GM18502 (cell line): ENCODE results near the gene ARRDC5.
A peak's percentile ranks its signal among the peaks of the same experiment; 100 is the strongest.
"Not testable (repeated sequence)": the region's sequence is repeated elsewhere in the genome, so short reads cannot be mapped to it uniquely, and the experiment has no call there.

Experiments
- ATAC-seq: cut with Tn5 transposase; IDR thresholded peaks from one replicate; pipeline ENCODE4 v1.9.1; 2021; ENCODE audit warnings: mild to moderate bottlenecking; ENCODE audit not compliant: unreplicated experiment, poor library complexity

Gene ARRDC5

DNA sequence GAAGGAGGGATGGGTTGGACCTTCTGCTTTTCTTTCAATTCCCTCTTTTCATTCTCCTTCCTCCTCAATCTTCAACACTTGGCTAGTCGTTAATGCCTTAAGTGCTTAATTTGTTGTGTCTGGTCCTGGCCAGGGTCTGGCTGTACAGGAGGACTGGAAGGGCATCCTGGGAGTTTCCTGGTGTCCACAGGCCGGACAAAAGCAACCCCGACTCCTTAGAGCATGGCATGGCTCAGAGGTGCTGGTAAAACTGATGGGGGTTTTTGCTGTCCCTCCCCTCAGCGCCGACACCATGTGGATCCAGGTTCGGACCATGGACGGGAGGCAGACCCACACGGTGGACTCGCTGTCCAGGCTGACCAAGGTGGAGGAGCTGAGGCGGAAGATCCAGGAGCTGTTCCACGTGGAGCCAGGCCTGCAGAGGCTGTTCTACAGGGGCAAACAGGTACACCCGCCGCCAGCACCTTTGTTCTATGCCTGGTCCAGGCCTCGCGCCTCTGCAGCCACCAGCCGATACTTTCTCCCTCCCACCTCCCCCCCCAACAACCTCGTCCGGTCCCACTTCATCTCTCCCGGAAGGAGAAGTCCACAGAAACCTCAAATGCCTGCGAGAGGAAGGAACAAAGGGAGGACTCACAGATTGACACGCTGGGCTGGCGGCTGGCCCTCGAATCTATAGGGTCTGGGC lies 8.0 kb upstream of the ARRDC5 start:
- no peak for ATAC-seq

DNA sequence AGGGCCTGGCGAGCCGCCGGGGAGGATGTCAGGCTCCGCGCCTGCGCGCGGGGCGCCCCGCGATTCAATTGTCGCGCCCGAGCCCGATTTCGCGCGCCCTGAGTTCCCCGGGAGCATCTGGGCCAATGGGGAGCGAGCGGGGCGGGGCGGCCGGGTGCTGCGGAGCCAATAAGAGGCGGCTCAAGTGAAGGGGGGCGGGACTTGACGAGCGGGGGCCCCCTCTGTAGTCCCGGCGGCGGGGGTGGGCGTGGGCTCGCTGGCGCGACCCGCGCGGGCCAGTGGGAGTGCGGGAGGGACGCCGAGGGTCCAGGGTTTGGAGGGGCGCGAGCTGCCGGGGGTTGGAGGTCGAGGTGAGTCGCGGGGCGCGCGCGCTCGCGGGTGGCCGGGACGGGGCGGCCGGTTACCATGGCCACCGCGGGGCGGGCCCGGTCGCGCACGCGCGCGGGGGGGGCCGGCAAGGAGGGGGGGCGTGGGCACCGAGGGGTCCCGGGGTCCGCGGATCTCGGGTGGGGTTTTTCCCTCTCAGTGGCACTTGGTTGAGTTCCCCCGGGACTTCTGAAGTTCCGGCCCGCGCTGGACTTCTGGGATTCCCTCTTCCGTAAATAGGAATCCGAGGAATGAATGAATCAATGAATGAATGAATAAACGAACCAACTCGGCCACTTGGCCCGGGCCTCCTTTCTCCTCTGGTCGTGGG lies 7.3 kb upstream of the ARRDC5 start:
- ATAC-seq, result peak; percentile 71

DNA sequence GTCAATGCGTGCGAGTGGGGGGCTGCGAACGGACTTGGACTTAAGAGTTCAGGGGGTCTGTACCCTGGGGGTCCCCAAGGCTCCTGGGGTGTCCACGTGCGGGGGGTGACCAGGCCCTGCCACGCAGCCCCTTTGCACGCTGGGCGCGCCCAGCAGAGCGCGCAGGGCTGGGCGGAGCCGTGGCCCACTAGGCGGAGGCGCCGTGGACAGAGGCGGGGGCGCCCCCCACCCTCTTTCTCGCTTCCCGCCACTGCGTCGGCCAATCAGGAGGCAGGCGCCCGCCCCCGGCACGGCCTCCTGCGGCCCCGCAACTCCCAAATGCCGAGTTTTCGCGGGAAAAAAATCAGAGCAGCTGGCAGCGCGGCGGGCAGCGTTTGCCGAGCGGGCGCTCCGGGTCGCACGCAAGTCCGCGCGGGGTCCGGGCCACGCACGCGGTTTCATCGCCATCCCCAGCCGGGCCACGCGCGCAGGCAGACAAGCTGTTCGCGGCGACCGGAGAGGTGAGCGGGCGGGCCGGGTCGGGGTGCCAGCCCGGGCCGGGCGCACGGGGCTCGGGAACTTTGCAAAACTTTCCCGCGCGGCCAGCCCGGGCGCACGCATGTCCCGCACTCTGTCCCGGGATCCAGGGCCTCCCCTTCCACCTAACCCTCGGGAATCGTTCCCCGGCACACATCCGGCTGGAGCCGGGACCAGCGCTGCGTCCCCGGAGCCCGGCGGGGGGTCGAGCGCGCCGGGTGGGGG lies 6.6 kb upstream of the ARRDC5 start, which contains the start of gene UHRF1:
TSS of gene UHRF1 (plus strand) at position 346 of the 741 bp plus-strand sequence. CDS start 1,385 bp downstream, outside the sequence.
- ATAC-seq, result peak; percentile 23

DNA sequence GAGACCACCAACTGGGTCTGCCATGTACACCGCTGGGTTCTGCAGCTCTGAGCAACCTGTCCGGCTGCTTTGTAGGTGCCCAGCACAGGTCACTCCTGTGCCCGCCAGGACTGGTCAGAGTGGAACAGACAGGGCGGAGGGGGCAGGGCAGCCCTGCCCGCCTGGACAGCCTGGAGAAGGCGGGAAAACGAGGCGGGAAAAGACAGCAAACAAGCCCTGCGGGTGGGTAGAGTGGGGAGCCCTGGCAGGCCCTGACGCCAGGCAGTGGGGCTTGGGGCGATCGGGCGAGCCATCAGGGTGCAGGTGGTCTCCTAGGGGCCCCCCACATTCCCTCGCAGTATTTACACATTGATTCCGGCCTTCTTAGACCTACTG lies 6.1 kb upstream of the ARRDC5 start:
- ATAC-seq, result no peak

DNA sequence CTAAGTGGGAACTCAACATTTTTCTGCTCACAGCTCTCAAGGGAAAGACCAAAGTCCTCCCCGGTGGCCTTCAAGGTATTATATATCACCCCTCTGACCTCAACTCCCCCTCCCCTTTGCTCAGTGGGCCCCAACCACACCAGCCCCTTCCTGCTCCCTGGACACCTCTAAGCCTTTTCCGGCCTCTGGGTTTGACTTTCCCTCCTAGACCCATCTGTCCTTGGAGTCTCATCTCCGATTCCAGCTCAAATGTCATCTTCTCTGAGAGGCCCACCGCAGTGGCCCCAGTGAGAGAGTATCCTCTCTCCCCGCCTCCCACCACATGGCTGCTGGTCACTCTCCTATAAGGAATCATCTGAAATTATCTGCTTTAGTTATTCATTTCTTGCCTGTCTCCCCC lies 5.7 kb upstream of the ARRDC5 start:
- ATAC-seq, result no peak

DNA sequence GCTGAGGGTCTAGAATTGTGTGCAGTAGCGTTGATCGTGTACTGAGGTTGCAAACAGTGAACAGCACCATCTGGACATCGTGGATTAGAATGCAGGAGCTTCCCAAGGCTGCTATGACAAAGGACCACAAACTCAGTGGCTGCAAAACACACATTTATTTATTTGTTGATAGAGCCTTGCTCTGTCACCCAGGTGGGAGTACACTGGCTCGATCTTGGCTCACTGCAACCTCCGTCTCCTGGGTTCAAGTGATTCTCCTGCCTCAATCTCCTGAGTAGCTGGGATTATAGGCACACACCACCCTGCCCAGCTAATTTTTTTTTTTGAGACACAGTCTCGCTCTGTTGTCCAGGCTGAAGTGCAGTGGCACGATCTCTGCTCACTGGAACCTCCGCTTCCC lies 4.3 kb upstream of the ARRDC5 start:
- no peak for ATAC-seq

DNA sequence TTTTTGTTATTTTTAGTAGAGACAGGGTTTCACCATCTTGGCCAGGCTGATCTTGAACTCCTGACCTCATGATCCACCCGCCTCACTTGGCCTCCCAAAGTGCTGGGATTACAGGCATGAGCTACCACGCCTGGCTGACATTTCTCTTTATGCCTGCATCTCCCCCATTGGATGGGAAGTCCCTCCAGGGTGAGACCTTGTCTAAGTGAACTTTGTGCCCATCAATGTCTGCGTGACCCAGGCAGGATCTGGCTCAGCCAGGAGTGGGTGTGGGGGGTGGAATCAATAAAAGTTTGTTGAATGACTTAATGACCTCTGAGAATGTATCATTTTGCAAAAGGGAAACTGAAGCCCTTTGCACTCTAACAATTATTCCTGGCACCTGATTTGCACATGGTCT lies 1.8 kb upstream of the ARRDC5 start:
- no peak for ATAC-seq

DNA sequence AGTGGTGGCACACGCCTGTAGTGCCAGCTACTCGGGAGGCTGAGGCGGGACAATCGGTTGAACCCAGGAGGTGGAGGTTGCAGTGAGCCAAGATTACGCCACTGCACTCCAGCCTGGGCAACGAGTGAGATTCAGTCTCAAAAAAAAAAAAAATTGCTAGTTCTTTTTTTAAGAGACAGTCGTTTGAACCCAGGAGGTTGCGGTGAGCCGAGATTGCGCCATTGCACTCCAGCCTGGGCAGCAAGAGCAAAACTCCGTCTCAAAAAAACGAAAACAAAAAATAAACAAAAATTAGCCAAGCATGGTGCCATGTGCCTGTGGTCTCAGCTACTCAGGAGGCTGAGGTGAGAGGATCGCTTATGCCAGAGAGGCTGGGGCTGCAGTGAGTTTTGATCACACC lies 1.8 kb downstream of the ARRDC5 start:
- not testable (repeated sequence) for ATAC-seq

DNA sequence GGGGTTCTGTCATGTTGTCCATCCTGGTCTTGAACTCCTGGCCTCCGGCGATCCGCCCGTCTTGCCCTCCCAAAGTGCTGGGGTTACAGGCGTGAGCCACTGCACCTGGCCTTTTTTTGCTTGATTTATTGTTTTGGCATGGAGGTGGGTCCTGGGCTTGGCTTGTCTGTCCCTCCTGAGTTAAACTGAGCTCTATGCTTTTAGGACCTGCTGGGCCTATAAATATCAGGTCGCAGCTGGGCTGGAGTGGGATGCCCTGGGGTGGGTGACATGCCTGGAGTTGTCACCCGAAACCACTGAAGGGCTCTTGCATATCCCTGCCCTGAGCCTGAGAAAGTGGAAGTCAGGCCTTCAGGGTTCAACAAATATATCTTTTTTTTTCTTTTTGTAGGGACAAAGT lies 5.5 kb downstream of the ARRDC5 start:
- ATAC-seq, result no peak

DNA sequence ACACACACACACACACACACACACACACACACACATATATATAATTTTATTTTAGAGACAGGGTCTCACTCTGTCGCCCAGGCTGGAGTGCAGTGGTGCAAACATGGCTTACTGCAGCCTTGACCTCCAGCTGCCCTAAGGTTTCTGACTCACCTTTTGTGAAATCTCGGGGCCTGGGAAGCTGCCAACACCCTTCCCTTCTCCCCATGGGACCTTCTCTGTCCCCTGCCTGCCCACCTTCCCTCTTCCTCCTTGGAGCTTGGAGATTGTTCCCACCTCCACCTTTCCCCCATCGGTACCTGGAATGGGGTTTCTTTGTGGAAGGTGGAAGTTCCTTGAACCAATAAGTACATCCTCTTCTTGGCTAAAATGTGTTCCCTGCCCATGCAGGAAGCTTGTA lies 6.3 kb downstream of the ARRDC5 start:
- ATAC-seq, result no peak

DNA sequence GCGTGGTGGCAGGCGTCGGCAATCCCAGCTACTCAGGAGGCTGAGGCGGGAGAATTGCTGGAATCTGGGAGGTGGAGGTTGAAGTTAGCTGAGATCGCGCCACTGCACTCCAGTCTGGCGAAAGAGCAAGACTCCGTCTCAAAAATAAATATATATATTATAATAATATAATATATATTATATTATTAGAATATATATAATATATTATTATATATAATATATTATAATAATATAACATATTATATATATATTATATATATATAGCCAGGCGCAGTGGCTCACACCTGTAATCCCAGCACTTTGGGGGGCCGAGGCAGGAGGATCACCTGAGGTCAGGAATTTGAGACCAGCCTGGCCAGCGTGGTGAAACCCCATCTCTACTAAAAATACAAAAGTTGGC lies 9.7 kb downstream of the ARRDC5 start:
- not testable (repeated sequence) for ATAC-seq

DNA sequence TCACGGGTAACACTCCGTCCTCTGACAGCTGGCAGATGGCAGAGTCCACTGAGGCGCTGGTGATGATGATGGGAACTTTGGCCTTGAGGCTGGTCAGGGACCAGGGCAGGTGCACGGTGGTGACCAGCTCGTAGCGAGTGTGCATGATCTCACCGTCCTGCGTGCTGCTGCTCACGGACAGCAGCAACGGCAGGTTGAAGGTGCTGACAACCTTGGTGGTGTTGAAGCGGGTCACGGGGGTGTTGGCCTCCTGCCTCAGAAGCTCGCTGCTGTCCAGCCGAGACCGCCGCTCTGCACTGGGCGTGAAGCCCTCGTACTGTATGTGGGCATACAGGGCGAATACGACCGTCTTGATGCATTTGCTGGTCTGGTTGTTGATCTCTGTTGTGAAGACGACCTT lies 11.6 kb downstream of the ARRDC5 start:
- no peak for ATAC-seq

DNA sequence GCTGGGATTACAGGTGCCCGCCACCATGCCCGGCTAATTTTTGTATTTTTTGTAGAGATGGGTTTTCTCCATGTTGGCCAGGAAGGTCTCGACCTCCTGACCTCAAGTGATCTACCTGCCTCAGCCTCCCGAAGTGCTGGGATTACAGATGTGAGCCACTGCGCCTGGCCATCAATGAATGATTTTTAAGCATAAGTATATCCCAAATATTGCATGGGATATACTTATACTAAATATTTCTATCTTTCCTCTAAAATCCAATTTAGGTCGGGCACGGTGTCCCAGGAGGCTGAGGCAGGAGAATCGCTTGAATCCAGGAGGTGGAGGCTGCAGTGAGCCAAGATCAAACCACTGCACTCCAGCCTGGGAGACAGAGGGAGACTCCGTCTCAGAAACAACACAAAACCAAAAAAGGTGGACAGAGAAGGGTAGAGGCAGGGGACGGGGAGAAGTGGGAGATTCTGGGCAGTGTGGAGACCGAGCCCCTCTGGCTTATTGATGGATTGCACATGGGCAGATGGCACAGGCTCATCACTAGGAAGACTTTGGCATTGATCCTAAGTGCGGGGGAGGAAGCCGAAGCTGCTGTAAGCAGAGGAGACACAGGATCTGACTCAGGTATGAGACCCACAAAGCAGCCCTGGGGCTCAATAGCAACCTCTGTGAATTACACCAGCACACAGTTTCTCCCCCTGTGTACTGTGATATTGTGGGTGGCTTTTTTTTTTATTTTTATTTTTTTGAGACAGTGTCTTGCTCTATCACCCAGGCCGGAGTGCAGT lies 13.5 kb downstream of the ARRDC5 start:
- ATAC-seq, result no peak

DNA sequence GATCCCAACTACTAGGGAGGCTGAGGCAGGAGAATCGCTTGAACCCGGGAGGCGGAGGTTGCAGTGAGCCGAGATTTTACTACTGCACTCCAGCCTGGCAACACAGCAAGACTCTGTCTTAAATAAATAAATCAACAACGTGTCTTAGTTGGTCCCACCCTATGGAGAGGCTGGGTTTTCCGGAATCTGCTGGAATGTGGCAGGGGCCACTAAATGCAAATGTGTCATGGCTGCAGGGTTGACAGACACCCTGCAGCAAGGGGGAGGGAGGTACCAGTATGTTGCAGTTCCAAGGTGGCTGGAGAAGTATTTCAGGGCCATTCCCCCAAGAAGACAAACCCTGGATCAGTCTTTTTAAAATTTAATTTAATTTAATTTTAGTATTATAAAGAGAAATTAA lies 14.9 kb downstream of the ARRDC5 start:
- not testable (repeated sequence) for ATAC-seq

DNA sequence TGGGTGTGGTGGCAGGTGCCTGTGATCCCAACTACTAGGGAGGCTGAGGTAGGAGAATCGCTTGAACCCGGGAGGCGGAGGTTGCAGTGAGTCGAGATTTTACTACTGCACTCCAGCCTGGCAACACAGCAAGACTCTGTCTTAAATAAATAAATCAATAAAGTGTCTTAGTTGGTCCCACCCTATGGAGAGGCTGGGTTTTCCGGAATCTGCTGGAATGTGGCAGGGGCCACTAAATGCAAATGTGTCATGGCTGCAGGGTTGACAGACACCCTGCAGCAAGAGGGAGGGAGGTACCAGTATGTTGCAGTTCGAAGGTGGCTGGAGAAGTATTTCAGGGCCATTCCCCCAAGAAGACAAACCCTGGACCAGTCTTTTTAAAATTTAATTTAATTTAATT lies 17.7 kb downstream of the ARRDC5 start:
- ATAC-seq, result not testable (repeated sequence)

DNA sequence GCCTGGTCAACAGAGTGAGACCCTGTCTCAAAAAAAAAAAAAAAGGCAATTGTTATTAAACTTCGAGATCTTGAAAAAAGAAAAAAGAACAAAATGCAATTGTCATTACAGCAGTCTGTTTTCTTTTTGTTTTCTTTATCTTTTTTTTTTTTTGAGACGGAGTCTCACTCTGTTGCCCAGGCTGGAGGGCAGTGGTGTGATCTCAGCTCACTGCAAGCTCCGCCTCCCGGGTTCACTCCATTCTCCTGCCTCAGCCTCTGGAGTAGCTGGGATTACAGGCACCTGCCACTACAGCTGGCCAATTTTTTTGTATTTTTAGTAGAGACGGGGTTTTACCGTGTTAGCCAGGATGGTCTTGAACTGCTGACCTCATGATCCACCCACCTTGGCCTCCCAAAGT lies 19.8 kb downstream of the ARRDC5 start:
- ATAC-seq, result not testable (repeated sequence)

DNA sequence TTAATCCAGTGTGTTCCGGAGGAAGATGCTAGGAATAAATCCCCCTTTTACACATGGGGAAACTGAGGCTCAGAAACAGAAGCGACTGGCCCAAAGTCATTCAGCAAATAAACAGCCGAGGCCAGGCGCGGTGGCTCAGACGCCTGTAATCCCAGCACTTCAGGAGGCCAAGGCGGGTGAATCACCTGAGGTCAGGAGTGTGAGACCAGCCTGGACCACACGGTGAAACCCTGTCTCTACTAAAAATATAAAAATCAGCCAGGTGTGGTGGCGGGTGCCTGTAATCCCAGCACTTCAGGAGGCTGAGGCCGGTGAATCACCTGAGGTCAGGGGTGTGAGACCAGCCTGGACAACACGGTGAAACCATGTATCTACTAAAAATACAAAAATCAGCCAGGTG lies 23.7 kb downstream of the ARRDC5 start:
- ATAC-seq, result no peak

DNA sequence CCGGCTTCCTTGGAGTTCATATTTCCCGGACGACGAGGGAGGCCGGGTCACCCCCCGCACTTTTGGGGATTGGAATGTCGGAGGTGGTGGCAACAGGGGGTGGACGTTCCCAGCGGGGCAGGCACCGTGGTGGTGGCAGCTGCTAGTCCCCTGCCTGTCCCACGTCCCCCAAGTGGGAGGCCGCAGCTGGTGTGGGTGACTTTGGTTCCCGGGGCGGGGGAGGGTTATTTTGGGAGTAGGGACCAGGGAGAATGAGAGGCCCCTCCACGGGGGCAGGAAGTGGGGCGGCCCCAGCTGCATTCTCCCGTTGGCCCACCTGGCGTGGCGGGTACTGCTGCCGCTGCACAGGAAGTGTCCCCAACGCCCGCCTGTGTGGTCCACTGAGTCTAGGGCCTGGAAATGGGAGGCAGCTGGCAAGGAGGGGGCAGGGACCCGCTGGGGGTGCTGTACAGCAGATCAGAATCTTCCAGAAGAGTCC lies 24.2 kb downstream of the ARRDC5 start:
- ATAC-seq, result no peak

DNA sequence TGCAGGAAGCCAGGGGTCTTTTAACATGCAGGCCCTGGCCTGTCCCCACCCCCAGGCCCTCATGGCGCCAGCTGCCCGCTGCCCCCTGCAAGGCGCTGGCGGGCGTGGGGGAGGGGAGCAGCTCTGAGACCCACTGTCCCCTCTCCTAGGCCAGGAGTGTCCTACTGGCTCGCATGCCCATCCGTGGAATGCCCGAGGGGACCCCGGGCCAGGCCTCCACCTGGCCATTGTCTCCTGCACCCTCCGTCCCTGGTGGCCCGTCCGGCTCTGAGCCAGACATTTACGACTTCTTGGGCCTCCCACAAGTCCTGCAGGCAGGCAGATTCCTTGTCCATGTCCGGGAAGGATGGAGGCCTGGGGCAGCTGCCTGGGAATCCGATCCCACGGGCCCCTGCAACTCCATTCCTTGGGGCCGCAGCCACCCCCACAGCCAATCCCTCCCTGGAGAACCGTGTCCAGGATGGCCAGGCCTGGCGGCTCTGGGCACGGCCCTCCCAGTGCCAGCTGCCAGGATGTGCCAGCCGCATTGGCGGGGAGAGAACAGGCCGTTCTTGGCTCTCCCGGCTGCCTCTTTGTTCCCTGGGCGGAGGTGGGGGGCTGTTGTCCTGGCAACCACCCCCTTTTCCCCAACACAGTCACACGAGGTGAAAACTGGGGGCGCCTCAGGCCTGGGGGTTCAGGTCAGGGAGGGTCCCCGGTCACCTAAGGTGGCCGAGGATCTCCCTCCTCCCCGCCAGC lies 24.8 kb downstream of the ARRDC5 start:
- no peak for ATAC-seq

DNA sequence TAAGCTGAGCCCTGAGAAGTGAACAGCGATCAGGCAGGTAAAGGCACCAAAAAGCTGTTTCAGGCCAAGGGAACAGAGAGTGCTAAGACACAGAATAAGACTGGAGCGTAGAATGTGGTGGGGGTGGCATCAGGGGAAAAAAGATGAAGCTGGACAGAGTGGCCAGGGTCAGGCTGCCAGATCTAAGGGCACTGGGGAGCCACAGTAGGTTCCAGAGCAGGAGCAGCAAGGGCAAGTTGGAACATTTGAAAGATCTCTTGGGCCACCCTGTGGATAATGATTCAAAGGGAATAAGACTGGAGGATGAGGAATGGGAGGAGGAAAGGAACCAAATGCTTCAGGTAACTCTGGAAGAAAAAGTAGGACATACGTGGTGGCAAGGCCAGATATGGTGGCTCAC lies 28.8 kb downstream of the ARRDC5 start:
- no peak for ATAC-seq
